Lung (tissue), 12 donors: ENCODE measurements around the gene MPIG6B. TPM values are rescaled to one million over a fixed set of nuclear protein-coding genes. Genes with fewer than 3 reads are reported as not detected.

Experiments
- ATAC-seq: fragments of 200-7000 bp; cut with Tn5 transposase; one replicate; pipeline ENCODE4 v1.9.1; 2020; ENCODE audit warnings: moderate number of reproducible peaks; ENCODE audit not compliant: insufficient read depth, low FRiP score
- DNase-seq, 3 donors: peaks; one replicate each; pipeline ENCODE4 v3.0.0-alpha.2; 2013 to 2017
- H3K27ac ChIP-seq, 2 donors: one replicate each; pipeline ENCODE4 v1.5.1; 2013; ENCODE audit warnings: mild to moderate bottlenecking in 2 of 2, moderate library complexity in 2 of 2, control low read depth in 1 of 2, inconsistent platforms in 1 of 2, low read depth in 1 of 2, low read length in 1 of 2
- H3K27me3 ChIP-seq, 3 donors: one replicate each; pipeline ENCODE4 v1.5.1; 2013; ENCODE audit warnings: low read length in 2 of 3; ENCODE audit not compliant: control insufficient read depth in 3 of 3, insufficient read depth in 3 of 3
- H3K36me3 ChIP-seq, 4 donors: one replicate each; pipeline ENCODE4 v1.5.1; 2013; ENCODE audit warnings: low read length in 4 of 4, mild to moderate bottlenecking in 1 of 4, moderate library complexity in 1 of 4; ENCODE audit not compliant: control insufficient read depth in 4 of 4, insufficient read depth in 4 of 4
- H3K4me1 ChIP-seq, 5 donors: one replicate each; pipeline ENCODE4 v1.5.1; 2013; ENCODE audit warnings: low read length in 5 of 5, mild to moderate bottlenecking in 2 of 5, moderate library complexity in 1 of 5; ENCODE audit not compliant: control insufficient read depth in 5 of 5, insufficient read depth in 5 of 5
- H3K4me3 ChIP-seq: one replicate; pipeline ENCODE4 v1.5.1; 2013; ENCODE audit warnings: mild to moderate bottlenecking, control low read depth, moderate library complexity
- H3K9ac ChIP-seq, 2 donors: one replicate each; pipeline ENCODE4 v1.5.1; 2013; ENCODE audit warnings: low read length in 2 of 2, control low read depth in 1 of 2; ENCODE audit not compliant: insufficient read depth in 1 of 2
- H3K9me3 ChIP-seq, 4 donors: one replicate each; pipeline ENCODE4 v1.5.1; 2013; ENCODE audit warnings: low read length in 3 of 4, mild to moderate bottlenecking in 1 of 4, moderate library complexity in 1 of 4; ENCODE audit not compliant: control insufficient read depth in 4 of 4, insufficient read depth in 3 of 4
- WGBS, 2 donors: extraction: QIAGEN DNeasy Blood & Tissue Kit; methylation state at CpG; one replicate each; pipeline ENCODE4 v1.1.7; 2013; 5-methylcytosine and 5-hydroxymethylcytosine counted together
- polyA plus RNA-seq, 2 donors: library from polyadenylated mRNA; stranded (reverse); fragments of 200-250 nt; gene quantifications; one replicate each; pipeline ENCODE4 v1.2.1, GENCODE V29; 2013
- total RNA-seq, 2 donors: library from RNA; depleted of rRNA in 1 of 2; stranded (reverse); fragments of >200 nt in 1 of 2; gene quantifications; one replicate each; pipeline ENCODE4 v1.2.1, GENCODE V29; 2014 to 2021
- TF ChIP-seq, protein P1 (sequence below): IDR thresholded peaks from 2 replicates; pipeline ENCODE4 v1.5.1; 2012; ENCODE audit warnings: mild to moderate bottlenecking; ENCODE audit errors: control extremely low read depth, extremely low read depth
- donor health status: control.
- donor health status: control.
- donor health status: Bipolar disorder and iron deficiency.
- donor health status: healthy.
- donor health status: DM: yes; HTN: yes; CAD: no.

MPIG6B gene
- total and polyA plus RNA-seq, 4 donors, result 0.45 to 2.3 (median 0.86) TPM

DNA sequence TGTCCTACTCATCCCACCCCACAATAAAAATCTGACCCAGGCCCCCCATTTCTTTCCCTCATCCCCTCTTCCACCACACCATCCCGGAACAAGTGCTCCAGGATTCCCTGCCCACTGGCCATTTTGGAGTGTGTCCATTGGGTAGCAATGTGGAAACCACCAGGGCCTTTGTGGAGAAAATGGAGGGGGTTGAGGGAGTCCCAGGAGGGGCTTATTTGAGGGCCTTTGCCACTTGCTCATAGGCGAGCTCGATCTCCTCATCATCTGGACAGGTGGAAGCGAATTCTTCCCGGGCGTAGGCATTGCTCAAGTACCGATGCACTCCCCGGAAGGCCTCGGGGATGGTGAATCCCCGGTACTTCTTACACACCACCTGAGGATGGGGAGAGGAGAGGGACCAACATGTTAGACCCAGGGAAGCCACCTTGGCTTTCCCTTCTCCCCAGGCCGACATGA lies 7.5 kb downstream of the MPIG6B start:
- 91% methylated on average over 11 of the region's 11 CpGs for WGBS, 2 donors
- no peaks in the 10 kb centered on the region for H3K27me3 ChIP-seq
- H3K9ac ChIP-seq, result no peak overlapping the region
- DNase-seq (no peak), ATAC-seq (no peak)
- TF ChIP-seq, protein P1, sequence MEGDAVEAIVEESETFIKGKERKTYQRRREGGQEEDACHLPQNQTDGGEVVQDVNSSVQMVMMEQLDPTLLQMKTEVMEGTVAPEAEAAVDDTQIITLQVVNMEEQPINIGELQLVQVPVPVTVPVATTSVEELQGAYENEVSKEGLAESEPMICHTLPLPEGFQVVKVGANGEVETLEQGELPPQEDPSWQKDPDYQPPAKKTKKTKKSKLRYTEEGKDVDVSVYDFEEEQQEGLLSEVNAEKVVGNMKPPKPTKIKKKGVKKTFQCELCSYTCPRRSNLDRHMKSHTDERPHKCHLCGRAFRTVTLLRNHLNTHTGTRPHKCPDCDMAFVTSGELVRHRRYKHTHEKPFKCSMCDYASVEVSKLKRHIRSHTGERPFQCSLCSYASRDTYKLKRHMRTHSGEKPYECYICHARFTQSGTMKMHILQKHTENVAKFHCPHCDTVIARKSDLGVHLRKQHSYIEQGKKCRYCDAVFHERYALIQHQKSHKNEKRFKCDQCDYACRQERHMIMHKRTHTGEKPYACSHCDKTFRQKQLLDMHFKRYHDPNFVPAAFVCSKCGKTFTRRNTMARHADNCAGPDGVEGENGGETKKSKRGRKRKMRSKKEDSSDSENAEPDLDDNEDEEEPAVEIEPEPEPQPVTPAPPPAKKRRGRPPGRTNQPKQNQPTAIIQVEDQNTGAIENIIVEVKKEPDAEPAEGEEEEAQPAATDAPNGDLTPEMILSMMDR, result no peak
- peaks cover 0 to 25% (median 7%) of the 10 kb centered on the region in 5 donors for H3K4me1 ChIP-seq
- no peak overlapping the region for H3K4me3 ChIP-seq
- H3K27ac ChIP-seq, result peak overlapping the region; percentile 90 to 93
- no peaks in the 10 kb centered on the region for H3K9me3 ChIP-seq
- peaks cover 9 to 47% (median 35%) of the 10 kb centered on the region in 4 donors for H3K36me3 ChIP-seq

DNA sequence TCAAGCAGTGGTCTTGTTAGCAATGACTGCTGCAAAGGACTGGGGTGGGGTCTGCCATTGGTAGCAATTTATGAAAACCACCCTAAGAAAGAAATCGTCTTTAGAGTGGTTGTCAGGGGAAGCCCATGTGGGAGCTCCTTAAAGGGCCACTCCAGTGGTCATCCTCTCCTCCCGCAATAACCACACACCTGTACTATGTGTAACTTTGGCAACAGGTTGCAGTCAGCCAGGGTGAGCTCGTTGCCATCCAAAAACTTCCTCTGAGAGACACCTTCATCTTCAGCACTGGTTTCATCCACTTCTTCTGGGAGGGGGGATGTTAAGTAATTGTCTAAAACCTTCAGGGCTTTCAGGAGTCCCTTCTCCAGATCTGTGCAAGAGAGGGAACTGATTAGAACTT lies 8.9 kb downstream of the MPIG6B start:
- DNase-seq (no peak), ATAC-seq (no peak)
- H3K9me3 ChIP-seq, result no peaks in the 10 kb centered on the region
- H3K27ac ChIP-seq, result no peak overlapping the region
- H3K4me1 ChIP-seq, result peaks cover 0 to 32% (median 11%) of the 10 kb centered on the region in 5 donors
- H3K9ac ChIP-seq, result no peak overlapping the region
- TF ChIP-seq, protein P1, result no peak
- H3K36me3 ChIP-seq, result peaks cover 9 to 34% (median 26%) of the 10 kb centered on the region in 4 donors
- no peak overlapping the region for H3K4me3 ChIP-seq
- WGBS, 2 donors, result 59 to 74% methylated on average over 3 of the region's 3 CpGs
- no peaks in the 10 kb centered on the region for H3K27me3 ChIP-seq

DNA sequence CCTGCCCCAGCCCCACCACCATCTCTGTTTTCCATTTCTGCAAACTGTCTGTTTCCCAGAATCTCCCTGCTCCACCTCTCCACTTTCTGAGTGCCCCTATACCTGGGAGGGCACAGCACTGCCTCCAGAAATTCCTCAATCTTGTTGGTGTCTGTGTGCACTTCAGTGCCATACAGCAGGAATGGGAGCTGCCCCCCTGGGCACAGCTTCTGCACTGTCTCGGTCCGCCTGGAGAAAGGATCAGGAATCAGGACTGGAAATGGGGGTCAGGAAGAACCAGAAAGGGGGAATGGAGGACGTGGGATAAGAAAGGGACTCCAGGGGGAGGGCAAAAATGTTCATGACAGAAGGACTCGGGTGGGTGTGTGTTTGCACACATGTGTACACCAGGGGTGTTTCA lies 10.6 kb downstream of the MPIG6B start:
- WGBS, 2 donors, result 87 to 88% methylated on average over 4 of the region's 4 CpGs
- H3K36me3 ChIP-seq, result peaks cover 9 to 24% (median 19%) of the 10 kb centered on the region in 4 donors
- no peaks in the 10 kb centered on the region for H3K27me3 ChIP-seq
- DNase-seq (no peak), ATAC-seq (no peak)
- peak overlapping the region in 1 of 2 donors; percentile 98 for H3K27ac ChIP-seq
- no peak overlapping the region for H3K4me3 ChIP-seq
- no peak overlapping the region for H3K9ac ChIP-seq
- TF ChIP-seq, protein P1, result no peak
- H3K9me3 ChIP-seq, result no peaks in the 10 kb centered on the region
- H3K4me1 ChIP-seq, result peaks cover 0 to 38% (median 14%) of the 10 kb centered on the region in 5 donors
